OCI-LY7 (cell line): Measurements from ENCODE around the gene EDN1.

Experiments used
- EZH2phosphoT487 ChIP-seq: fragments of 200-600 bp; sonication (generic); IDR thresholded peaks from 2 replicates; pipeline ENCODE4 v1.6.1; 2018; ENCODE audit warnings: low read depth, borderline replicate concordance, mild to moderate bottlenecking, mixed run types, antibody characterized with exemption, low read length, moderate library complexity, mixed read lengths
- TF ChIP-seq, protein P1 (sequence below): fragments of 200-600 bp; sonication (generic); conservative IDR thresholded peaks from 2 replicates; pipeline ENCODE4 v1.5.1; 2014; ENCODE audit warnings: mild to moderate bottlenecking, antibody characterized with exemption, low read length, moderate library complexity, mixed read lengths

DNA sequence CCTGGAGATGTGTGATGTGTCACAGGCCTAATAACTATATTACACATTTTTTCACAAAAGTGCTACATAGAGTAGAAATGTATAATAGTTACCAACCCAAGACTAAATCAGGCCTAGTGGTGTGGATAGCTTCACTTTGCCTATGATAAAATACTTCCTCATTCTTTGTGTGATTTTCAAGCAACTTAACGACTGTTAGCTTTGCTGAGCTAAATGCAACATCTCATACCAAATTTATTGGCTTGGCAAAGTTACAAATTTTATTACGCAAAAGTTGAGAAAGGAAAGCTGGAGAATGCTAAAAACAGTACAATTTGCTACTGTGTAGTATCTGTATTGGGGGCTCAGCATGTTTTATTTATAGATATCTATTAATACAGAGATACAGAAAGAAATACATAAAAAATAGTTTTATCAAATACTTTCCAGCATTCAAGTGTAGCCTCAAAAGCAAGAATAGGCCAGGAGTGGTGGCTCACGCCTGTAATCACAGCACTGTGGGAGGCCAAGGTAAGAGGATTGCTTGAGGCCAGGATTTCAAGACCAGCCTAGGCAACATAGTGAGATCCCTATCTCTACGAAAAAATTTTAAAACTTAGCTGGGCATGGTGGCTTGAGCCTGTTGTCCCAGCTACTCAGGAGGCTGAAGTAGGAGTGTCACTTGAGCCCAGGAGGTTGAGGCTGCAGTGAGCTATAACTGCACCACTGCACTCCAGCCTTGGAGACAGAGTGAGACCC, 3.6 kb upstream of the EDN1 start:
- TF ChIP-seq, protein P1, sequence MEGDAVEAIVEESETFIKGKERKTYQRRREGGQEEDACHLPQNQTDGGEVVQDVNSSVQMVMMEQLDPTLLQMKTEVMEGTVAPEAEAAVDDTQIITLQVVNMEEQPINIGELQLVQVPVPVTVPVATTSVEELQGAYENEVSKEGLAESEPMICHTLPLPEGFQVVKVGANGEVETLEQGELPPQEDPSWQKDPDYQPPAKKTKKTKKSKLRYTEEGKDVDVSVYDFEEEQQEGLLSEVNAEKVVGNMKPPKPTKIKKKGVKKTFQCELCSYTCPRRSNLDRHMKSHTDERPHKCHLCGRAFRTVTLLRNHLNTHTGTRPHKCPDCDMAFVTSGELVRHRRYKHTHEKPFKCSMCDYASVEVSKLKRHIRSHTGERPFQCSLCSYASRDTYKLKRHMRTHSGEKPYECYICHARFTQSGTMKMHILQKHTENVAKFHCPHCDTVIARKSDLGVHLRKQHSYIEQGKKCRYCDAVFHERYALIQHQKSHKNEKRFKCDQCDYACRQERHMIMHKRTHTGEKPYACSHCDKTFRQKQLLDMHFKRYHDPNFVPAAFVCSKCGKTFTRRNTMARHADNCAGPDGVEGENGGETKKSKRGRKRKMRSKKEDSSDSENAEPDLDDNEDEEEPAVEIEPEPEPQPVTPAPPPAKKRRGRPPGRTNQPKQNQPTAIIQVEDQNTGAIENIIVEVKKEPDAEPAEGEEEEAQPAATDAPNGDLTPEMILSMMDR, result no peak
- TF ChIP-seq EZH2phosphoT487, result no peak
